Measurements from ENCODE around the gene SF1.

SF1 gene

GRCh38 chr11:64800303-64801157 lies 22.2 kb upstream of the SF1 start:
- no peak for DNase-seq

GRCh38 chr11:64799623-64800302 lies 21.4 kb upstream of the SF1 start:
- DNase-seq, result no peak

- DNase-seq, result no peak
Observed at GRCh38 chr11:64799256-64799622, 20.9 kb upstream of the SF1 start.

GRCh38 chr11:64796757-64797541 lies 18.6 kb upstream of the SF1 start:
- DNase-seq, result no peak

GRCh38 chr11:64796047-64796756 lies 17.9 kb upstream of the SF1 start:
- no peak for DNase-seq

- no peak for DNase-seq
Observed at GRCh38 chr11:64794526-64794925, 16.2 kb upstream of the SF1 start.

GRCh38 chr11:64793271-64794160 lies 15.2 kb upstream of the SF1 start:
- no peak for DNase-seq

- DNase-seq, result no peak
Observed at GRCh38 chr11:64792482-64792881, 14.1 kb upstream of the SF1 start.

- no peak for DNase-seq
Observed at GRCh38 chr11:64791781-64792291, 13.5 kb upstream of the SF1 start.

- no peak for DNase-seq
Observed at GRCh38 chr11:64790205-64791095, 12.1 kb upstream of the SF1 start.

- DNase-seq, result no peak
Observed at GRCh38 chr11:64789331-64790204, 11.2 kb upstream of the SF1 start.

GRCh38 chr11:64788321-64789215 lies 10.2 kb upstream of the SF1 start:
- DNase-seq, result no peak

GRCh38 chr11:64787526-64788320 lies 9.4 kb upstream of the SF1 start:
- DNase-seq, result peak; percentile 77

- DNase-seq, result no peak
Observed at GRCh38 chr11:64786308-64786707, 8.0 kb upstream of the SF1 start.

- no peak for DNase-seq
Observed at GRCh38 chr11:64784813-64785581, 6.7 kb upstream of the SF1 start.

- no peak for DNase-seq
Observed at GRCh38 chr11:64778223-64778472, 194 bp downstream of the SF1 start.

Data from stimulated activated CD8-positive, alpha-beta memory T cell treated with anti-CD3 and anti-CD28 coated beads, Interleukin-4, amount 100 ng/mL, for 48 hours (primary cell).